Measurements from ENCODE around the gene ATXN1. TPM values are rescaled to one million over a fixed set of nuclear protein-coding genes. Genes with fewer than 3 reads are reported as not detected.

ATXN1 gene
- polyA plus RNA-seq, 1 donor from 2014 or later, result 28.2 TPM

DNA sequence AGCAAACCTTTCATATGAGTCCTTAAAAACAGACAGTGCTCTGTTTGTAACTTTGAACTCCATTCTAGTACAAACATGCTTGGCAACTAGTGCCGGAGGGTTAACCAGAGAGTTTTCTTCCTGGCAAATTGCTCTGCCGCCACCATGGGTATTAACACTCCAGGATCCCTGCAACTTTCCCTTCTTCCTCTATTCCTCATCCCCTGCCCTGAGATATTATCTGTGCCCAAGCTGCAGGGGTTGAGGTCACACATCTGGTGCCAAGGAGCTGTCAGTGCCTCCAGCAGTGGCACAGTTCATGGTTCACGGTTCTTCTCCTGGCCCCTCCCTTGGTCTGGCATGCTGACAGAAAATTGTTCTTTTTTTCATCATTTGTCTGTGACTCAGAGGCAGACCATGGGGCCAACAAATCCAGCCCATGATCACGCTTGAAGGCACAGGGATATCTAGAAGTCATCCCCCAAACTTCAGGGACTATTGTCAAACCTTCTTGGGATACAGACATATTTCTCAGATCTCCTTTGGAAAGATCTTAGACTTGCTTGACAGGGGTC, 77.5 kb downstream of the ATXN1 start:
- H3K4me3 ChIP-seq (ENCODE audit: low read length), result no peak overlapping the region
- TF ChIP-seq TAF1 (IDR thresholded peaks at IDR 0.05; ENCODE audit: low read depth), result no peak
- TF ChIP-seq POLR2AphosphoS5 (IDR thresholded peaks at IDR 0.05), result no peak
- no peak for TF ChIP-seq EZH2 (IDR thresholded peaks at IDR 0.05; ENCODE audit: borderline replicate concordance, insufficient read depth, low read length, poor library complexity, severe bottlenecking)
- TF ChIP-seq, protein P1, sequence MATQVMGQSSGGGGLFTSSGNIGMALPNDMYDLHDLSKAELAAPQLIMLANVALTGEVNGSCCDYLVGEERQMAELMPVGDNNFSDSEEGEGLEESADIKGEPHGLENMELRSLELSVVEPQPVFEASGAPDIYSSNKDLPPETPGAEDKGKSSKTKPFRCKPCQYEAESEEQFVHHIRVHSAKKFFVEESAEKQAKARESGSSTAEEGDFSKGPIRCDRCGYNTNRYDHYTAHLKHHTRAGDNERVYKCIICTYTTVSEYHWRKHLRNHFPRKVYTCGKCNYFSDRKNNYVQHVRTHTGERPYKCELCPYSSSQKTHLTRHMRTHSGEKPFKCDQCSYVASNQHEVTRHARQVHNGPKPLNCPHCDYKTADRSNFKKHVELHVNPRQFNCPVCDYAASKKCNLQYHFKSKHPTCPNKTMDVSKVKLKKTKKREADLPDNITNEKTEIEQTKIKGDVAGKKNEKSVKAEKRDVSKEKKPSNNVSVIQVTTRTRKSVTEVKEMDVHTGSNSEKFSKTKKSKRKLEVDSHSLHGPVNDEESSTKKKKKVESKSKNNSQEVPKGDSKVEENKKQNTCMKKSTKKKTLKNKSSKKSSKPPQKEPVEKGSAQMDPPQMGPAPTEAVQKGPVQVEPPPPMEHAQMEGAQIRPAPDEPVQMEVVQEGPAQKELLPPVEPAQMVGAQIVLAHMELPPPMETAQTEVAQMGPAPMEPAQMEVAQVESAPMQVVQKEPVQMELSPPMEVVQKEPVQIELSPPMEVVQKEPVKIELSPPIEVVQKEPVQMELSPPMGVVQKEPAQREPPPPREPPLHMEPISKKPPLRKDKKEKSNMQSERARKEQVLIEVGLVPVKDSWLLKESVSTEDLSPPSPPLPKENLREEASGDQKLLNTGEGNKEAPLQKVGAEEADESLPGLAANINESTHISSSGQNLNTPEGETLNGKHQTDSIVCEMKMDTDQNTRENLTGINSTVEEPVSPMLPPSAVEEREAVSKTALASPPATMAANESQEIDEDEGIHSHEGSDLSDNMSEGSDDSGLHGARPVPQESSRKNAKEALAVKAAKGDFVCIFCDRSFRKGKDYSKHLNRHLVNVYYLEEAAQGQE (IDR thresholded peaks at IDR 0.05; ENCODE audit: borderline replicate concordance), result no peak
- TF ChIP-seq, protein P2, sequence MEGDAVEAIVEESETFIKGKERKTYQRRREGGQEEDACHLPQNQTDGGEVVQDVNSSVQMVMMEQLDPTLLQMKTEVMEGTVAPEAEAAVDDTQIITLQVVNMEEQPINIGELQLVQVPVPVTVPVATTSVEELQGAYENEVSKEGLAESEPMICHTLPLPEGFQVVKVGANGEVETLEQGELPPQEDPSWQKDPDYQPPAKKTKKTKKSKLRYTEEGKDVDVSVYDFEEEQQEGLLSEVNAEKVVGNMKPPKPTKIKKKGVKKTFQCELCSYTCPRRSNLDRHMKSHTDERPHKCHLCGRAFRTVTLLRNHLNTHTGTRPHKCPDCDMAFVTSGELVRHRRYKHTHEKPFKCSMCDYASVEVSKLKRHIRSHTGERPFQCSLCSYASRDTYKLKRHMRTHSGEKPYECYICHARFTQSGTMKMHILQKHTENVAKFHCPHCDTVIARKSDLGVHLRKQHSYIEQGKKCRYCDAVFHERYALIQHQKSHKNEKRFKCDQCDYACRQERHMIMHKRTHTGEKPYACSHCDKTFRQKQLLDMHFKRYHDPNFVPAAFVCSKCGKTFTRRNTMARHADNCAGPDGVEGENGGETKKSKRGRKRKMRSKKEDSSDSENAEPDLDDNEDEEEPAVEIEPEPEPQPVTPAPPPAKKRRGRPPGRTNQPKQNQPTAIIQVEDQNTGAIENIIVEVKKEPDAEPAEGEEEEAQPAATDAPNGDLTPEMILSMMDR (IDR thresholded peaks at IDR 0.05; ENCODE audit: poor library complexity, severe bottlenecking), result no peak
- no peak for TF ChIP-seq MXI1 (conservative IDR thresholded peaks at IDR 0.05; ENCODE audit: poor library complexity, severe bottlenecking)
- TF ChIP-seq SMC3 (conservative IDR thresholded peaks at IDR 0.05; ENCODE audit: poor library complexity), result no peak
- no peak overlapping the region for H3K4me2 ChIP-seq (ENCODE audit: low read length)
- H3K79me2 ChIP-seq (replicated peaks; ENCODE audit: insufficient read depth, low read length), result no peaks in the 10 kb centered on the region
- H2AFZ ChIP-seq (ENCODE audit: low read depth, low read length), result no peak overlapping the region
- no peaks in the 10 kb centered on the region for H3F3A ChIP-seq (ENCODE audit: insufficient read depth, low read length, poor library complexity, severe bottlenecking)
- H3K9me3 ChIP-seq (ENCODE audit: low read length), result no peaks in the 10 kb centered on the region
- no peak overlapping the region for H3K27ac ChIP-seq (ENCODE audit: low read length)
- H3K36me3 ChIP-seq (ENCODE audit: insufficient read depth, low read length), result no peaks in the 10 kb centered on the region
- H3K9ac ChIP-seq (ENCODE audit: low read length), result no peak overlapping the region
- H3K9me2 ChIP-seq (ENCODE audit: insufficient read depth, low read length), result no peaks in the 10 kb centered on the region
- no peaks in the 10 kb centered on the region for H3K27me3 ChIP-seq (ENCODE audit: insufficient read depth, low read depth, low read length)
- no peaks in the 10 kb centered on the region for H4K20me1 ChIP-seq (ENCODE audit: insufficient read depth)

DNA sequence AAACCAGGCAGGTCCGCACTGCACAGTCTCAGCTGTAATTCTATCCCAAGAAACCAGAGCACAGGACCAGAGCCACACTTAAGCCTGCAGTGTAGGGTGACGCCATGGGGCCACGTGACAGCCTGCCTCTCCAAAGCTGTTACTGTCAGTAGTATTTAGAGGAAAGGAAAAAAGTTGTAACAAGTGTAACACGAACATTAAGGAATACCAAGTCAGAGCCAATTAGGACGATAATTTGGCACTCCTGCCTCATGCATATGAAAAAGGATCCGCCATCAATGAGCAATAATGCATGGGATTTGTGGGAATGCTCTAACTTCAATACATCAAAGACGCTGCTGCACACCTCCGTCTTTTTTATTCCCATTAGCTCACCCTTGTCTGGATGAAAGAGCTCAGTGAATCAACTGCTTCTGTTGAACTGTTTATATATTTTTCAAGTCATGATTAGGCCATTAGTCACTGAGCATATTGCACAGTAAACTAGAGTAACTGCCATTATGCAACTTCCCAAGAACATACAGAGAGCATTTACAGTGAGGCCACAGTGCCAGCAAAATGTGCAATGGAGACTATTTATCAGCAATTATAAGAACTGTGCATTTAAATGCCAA, 79.9 kb downstream of the ATXN1 start:
- Histone ChIP-seq H3K36me3 (ENCODE audit: insufficient read depth, low read length) (no peaks in the 10 kb centered on the region), H3K79me2 (replicated peaks; ENCODE audit: insufficient read depth, low read length) (no peaks in the 10 kb centered on the region), H3K27me3 (ENCODE audit: insufficient read depth, low read depth, low read length) (no peaks in the 10 kb centered on the region), H3K9me3 (ENCODE audit: low read length) (no peaks in the 10 kb centered on the region), H3F3A (ENCODE audit: insufficient read depth, low read length, poor library complexity, severe bottlenecking) (no peaks in the 10 kb centered on the region), H4K20me1 (ENCODE audit: insufficient read depth) (no peaks in the 10 kb centered on the region), H3K9ac (ENCODE audit: low read length) (no peak overlapping the region), H3K27ac (ENCODE audit: low read length) (no peak overlapping the region), H2AFZ (ENCODE audit: low read depth, low read length) (no peak overlapping the region), H3K4me3 (ENCODE audit: low read length) (no peak overlapping the region), H3K9me2 (ENCODE audit: insufficient read depth, low read length) (no peaks in the 10 kb centered on the region), H3K4me2 (ENCODE audit: low read length) (no peak overlapping the region)
- TF ChIP-seq EZH2 (IDR thresholded peaks at IDR 0.05; ENCODE audit: borderline replicate concordance, insufficient read depth, low read length, poor library complexity, severe bottlenecking) (no peak), TAF1 (IDR thresholded peaks at IDR 0.05; ENCODE audit: low read depth) (no peak), POLR2AphosphoS5 (IDR thresholded peaks at IDR 0.05) (no peak), RAD21 (conservative IDR thresholded peaks at IDR 0.05) (no peak), EP300 (conservative IDR thresholded peaks at IDR 0.05; ENCODE audit: poor library complexity, severe bottlenecking) (no peak), MXI1 (conservative IDR thresholded peaks at IDR 0.05; ENCODE audit: poor library complexity, severe bottlenecking) (no peak)
- TF ChIP-seq, protein P2 (IDR thresholded peaks at IDR 0.05; ENCODE audit: poor library complexity, severe bottlenecking), result no peak
- TF ChIP-seq, protein P1 (IDR thresholded peaks at IDR 0.05; ENCODE audit: borderline replicate concordance), result no peak

All from neural cell (in vitro differentiated cells).